Right kidney (tissue), 1 donor: ENCODE data around the gene TRA2A.
A peak's percentile ranks its signal among the peaks of the same experiment; 100 is the strongest.
"Not testable (repeated sequence)": the region's sequence is repeated elsewhere in the genome, so short reads cannot be mapped to it uniquely, and the experiment has no call there.

Source experiments
- DNase-seq: peaks from one replicate; pipeline ENCODE4 v3.0.0-alpha.2; 2016

The TRA2A gene

DNA sequence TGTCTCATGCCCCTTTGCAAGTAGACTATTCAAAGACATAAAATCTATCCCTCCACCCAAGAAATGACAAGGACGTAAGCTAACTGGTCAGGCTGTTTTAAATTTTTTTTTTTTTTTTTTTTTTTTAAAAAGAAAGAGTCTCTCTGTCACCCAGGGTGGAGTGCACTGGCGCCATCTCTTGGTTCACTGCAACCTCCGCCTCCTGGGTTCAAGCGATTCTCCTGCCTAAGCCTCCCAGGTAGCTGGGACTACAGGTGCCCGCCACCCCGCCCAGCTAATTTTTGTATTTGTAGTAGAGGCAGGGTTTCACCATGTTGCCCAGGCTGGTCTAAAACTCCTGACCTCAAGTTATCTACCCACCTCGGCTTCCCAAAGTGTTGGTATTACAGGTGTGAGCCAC, 11.2 kb downstream of the TRA2A start:
- no peak for DNase-seq

DNA sequence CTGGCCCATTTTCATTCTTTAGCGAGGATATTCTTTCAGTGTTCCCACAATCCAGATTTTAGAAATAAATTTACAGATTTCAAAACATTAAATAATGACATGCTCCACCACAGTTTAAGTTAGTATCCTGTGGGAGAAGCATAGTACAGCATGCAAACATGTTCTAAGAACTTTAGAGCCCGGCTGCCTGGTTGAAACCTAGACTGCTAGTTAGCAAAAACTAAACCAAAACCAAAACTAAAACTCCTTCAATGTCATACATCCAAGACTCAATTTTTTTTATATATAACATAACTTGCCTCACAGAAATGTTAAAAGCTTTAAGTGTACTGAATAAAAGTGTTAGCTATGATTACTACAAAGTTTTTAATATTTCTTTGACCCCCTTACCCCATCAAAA, 17.0 kb downstream of the TRA2A start:
- DNase-seq: no peak

DNA sequence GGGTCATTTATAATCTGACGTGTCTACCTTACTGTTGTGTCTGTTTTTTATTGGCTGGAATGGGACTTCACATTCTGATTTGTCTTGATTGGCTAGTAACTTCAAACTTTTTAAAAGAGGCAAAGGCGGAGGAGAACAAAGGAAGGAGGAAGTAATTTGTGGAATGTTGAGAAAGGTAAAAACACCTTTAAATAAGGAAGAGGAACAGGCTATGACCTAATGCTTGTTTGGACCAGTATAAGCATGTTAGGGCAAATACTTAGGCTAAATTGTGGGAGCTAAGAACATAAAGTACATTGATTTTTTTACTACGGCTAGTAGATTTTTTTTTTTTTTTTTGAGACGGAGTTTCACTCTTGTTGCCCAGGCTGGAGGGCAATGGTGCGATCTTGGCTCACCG, 18.0 kb downstream of the TRA2A start:
- DNase-seq: not testable (repeated sequence)

DNA sequence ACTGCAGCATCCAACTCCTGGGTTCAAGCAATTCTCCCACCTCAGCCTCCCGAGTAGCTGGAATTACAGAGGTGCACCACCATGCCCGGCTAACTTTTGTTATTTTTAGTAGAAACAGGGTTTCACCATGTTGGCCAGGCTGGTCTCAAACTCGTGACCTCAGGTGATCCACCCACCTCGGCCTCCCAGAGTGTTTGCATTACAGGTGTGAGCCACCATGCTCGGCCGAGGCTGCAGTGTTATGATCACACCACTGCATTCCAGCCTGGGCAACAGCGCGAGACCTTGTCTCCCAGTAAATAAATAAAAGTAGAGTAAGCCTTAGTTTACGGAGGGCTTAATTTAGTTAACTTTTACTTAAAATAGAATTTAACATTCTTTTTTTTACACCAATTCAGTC, 37.8 kb downstream of the TRA2A start:
- DNase-seq: no peak

DNA sequence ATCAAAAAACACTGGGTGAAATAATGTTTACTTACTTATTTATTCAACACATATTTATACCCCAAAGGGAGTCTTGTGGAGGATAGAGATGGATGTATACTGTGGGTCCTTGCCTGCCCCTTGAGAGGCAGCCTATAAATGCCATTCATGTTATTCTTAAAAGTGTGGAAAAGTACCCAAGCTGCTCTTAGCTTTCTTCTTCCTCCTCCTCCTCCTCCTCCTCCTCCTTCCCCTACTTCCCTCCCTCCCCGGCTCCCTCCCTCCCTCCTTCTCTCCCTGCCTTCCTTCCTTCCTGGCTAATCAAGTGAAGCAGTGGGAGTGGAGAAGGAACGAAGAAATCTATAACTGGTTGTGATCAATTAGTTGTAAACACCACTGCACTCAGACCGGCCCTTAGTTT, 40.3 kb downstream of the TRA2A start:
- no peak for DNase-seq

DNA sequence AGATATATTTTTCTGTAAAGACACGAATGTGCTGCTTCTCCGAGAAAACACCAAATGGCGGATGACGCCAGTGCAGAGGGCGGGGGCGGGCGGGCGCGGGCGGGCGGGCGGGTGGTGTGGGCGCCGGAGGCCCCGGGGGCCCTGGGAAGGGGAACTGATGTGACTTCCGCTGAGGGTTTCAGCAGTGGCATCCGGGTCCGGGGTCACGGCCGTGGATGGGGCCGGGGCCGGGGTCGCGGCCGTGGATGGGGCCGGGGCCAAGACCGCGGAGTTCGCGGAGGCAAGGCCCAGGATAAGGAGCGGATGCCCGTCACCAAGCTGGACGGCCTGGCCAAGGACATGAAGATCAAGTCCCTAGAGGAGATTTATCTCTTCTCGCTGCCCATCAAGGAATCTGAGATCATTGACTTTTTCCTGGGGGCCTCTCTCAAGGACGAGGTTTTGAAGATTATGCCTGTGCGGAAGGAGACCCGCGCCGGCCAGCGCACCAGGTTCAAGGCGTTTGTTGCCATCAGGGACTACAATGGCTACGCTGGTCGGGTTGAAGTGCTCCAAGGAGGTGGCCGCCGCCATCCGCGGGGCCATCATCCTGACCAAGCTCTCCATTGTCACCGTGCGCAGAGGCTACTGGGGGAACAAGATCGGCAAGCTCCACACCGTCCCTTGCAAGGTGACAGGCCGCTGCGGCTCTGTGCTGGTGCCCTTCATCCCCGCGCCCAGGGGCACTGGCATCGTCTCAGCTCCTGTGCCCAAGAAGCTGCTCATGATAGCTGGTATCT, 41.2 kb downstream of the TRA2A start:
- peak; percentile 75 for DNase-seq

DNA sequence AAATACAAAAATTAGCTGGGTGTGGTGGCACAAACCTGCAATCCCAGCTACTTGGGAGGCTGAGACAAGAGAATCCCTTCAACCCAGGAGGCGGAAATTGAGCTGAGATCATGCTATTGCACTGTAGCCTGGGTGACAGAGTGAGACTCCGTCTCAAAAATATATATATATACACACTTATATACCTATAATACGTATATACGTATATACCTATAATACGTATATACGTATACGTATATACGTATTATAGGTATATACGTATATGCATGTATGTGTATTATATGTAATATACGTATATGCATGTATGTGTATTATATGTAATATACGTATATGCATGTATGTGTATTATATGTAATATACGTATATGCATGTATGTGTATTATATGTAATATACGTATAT, 43.1 kb downstream of the TRA2A start:
- not testable (repeated sequence) for DNase-seq

DNA sequence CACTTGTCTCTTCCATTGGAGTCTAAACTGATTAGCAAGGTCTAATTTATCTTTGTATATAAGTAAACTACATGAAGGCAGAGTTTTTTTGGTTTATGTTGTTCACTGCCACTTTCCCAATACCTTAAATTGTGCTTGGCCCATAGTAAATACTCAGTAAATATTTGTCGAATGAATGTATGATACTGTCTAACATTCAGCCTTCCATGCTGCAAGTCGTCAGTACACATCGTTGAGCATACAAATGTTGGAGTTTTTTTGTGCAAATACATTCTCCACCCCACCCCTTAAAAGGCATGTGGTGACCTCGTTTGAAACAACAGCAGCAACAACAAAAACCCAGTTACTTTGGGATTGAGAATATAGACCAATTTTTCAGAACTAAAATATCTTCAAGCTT, 44.1 kb downstream of the TRA2A start:
- no peak for DNase-seq

DNA sequence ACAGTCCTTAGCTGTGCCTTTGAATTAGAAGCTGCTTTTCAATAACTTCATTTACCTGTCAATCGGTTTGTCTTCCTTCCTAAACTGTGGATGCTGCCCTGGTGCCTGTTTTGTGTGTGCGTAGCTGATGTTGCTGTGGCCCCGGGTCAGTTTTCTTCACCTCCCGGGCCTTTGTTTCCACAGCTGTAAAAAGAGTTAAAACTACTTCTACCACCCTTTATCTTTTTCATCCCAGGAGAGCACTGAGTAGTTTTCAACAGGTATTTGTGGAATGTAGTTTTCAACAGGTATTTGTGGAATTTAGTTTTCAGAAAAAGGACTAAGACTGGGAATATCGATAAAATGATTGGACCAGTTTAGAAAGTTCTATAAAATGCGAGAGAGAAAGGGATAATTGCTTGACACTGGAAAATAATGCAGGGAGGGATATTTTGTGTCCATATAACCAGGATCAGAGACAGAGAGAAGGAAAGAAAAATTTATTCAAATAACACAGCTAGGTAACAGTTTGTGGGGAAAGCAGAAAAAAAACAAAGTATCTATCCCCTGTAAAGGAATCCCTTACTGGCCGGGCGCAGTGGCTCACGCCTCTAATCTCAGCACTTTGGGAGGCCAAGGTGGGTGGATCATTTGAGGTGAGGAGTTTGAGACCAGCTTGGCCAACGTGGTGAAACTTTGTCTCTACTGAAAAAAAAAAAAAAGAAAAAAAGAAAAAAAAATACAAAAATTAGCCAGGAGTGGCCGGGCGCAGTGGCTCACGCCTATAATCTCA, 45.6 kb downstream of the TRA2A start:
- DNase-seq: no peak

DNA sequence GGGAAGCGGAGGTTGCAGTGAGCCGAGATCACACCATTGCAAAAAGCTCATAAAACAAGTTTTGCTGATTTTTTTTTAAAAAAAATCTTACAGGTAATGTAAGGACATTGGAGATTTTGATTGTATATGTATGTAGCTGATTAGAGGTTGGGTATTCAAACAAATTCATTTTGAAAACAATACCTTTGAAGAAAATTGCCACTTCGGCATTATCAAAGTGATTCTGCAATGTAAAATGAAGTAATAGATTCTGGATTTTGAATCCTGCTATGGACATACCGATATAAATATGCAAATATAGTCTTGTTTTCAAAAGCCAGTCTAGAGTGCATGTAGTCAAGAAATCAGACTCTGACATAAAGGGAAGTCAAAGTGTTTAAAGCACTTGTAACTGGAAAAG, 49.1 kb downstream of the TRA2A start:
- no peak for DNase-seq

DNA sequence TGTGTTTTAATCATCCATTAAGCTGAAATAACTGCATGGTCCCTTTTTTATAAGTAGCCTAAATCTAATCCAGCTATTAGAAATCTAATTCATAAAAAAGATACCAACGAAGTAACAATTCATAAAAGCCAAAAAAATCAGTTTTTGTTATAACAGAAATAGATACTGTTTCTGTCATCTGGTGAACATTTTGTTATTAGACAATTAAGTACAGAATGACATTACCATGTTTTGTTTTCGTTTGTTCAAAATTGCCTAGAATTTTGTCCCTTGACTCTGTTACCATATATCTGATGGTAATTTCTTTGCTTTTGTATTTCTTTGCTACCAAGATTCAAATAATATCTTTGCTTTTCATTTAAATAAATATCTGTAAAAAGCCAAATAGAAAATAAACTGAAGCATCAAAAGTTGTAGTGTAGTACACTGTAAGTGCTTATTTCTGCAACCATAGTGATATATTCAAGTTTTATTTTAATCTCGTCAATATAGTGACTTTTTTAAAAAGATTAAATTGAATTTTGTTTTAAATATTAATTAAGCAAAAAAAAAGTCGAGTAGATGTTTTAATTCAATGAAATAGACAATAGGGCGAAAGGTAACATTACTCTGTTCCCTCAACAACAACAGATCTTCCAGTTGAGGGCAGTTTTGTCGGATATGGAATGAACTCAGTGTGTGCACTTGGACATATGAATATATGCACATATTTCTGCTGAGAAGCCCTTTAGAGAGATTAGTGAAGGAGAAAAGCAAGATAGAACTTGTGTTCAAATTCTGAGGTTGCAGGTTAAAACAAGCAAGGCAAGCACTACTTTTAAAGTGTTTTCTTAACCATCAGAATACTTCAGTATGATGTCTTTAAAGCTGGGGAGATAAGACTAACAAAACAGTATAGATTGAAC, 53.6 kb downstream of the TRA2A start:
- no peak for DNase-seq

DNA sequence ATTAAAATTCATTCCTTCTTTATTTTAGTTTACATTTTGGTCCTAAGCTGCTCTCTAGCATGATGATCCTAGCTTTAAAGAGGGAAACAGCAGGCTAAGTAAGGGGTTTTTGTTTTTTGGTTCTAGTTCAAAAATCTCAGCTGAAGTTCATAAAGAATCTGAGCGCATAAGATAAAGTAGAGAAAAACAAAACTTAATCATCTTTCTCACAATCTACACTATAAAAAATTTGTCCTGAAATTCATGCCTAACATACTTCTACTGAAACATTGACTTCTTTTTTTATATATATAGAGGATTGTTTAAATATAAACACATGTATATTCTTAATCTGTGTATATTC, 54.7 kb downstream of the TRA2A start:
- no peak for DNase-seq

DNA sequence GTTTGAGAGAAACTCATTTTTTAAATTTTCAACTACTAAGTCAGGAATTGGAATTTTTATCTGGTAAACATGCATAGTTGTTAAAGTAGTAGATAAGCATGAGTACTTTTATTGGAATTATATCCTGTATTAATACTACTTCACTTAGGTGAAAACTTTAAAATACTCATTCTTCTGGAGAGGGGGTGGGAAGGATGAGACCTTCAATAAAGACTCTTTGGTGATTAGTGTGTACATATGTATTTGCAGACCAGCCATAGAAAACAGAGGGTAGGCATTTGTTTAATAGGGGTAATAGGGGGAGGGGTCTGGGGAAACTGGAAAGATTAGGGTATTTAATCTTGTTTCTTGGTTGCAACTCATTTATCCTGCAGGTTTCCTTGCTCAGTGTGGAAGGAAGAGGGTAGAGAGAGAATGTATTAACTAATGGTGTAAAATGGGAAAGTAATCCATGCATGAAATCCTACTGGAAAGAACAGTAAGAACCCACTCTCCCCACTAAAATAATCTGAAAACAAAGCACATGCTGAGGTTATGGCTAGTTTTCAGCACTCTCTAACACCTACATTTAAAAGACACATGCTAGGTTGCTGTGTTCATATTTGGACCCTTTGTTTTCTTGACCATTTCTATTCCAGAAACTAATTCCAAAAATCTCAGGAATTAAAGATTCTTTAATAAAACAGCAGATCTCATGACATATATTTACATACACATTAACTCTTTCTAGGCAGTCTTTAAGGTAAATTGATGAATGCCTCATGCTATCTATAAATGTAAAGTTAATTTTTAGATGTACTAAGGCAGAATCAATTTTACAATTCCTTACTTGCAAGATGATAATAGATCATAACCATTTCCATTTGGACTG, 55.3 kb downstream of the TRA2A start:
- DNase-seq: no peak

DNA sequence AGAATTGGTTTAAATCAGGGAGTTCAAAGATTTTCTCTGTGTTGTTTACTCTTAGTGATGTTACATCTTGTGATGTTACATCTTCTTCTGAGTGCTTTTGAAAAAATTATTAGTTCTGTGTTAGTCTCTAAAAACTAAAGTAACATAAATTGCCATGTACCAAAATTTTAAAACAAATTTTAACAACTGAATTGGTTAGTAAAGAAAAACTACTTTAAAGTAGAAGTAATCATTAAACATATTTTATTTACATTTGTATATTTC, 56.3 kb downstream of the TRA2A start:
- no peak for DNase-seq

DNA sequence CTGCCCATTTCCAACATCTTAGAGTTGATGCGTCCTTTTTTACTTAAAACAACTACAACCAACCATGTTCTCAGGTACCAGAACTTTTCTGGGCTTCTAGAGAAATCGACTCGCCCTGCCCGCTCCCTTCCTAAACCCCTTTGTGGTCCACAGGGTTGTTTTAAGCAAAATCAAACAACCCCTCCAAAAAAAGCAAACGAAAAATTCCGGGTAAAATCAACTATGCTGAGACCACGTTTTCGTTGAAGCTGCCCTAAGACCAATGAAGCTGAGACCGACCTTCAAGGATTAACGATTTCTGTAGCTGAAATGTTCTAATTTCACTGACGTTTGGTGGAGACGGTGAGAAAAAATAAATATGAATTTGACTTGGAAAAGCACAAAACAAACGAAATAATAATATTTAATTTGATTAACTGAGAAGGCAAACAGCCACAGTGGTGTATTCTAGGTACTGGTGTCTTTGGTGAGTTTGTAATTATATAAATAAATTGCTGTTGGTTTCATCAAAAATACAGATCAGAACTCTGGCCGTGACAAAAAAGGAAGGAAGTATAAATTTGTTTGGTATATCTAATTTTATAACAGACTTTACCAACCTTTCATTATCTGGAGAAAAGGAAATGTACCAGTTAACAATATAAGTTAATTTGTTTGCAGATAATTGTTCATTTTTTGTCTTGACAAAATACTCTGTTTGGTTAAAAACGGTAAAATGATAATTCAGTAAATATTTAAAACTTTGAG, 56.8 kb downstream of the TRA2A start:
- DNase-seq: no peak

DNA sequence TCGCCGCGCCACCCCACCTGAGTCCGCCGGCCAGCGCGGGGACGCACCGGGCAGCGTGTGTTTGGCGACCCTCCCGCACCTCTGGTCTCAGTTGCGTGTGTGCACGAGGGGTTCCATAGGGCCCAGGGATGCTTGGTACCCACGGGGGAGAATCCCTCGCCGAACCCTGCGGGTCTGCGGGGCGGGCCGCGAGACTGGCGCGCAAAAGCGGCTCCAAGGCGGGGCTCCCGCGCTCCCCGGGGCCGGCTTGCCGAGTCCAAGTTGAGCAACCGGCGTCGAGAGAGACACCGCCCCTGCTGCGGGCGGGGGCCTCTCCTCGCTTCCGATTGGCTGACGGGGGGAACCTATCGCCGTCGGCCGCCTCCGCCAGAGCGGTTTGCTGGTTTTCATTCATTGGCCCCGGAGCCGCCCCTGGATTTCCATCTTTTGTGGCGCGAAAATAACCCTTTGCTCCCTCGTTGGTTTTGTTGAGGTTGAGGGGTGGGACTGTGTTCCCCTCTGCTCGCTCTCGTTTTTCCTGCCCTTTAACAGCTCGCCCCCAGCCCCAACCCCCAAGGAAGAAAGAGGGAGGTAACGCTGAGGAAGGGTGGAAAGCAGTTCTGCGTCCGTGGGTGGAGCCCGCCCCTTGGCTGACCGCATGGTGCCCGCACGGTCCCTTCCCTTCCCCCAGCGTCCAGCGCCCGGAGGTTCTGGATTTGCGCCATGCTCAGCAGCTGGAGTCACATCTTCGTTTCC, 57.5 kb downstream of the TRA2A start:
- DNase-seq: peak; percentile 96

DNA sequence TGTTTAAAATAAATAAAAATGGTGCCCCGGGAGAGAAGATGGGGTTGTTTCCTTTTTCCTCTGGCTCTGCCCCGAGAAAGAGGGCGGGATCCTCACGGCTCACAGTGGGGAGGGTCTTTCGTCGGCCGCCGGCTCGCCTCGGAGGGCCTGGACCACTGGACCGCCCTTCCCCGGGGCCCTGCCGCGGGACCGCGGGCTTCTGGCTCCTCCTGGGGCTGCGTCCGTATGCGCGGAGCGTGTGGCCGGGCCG, 58.0 kb downstream of the TRA2A start:
- no peak for DNase-seq

DNA sequence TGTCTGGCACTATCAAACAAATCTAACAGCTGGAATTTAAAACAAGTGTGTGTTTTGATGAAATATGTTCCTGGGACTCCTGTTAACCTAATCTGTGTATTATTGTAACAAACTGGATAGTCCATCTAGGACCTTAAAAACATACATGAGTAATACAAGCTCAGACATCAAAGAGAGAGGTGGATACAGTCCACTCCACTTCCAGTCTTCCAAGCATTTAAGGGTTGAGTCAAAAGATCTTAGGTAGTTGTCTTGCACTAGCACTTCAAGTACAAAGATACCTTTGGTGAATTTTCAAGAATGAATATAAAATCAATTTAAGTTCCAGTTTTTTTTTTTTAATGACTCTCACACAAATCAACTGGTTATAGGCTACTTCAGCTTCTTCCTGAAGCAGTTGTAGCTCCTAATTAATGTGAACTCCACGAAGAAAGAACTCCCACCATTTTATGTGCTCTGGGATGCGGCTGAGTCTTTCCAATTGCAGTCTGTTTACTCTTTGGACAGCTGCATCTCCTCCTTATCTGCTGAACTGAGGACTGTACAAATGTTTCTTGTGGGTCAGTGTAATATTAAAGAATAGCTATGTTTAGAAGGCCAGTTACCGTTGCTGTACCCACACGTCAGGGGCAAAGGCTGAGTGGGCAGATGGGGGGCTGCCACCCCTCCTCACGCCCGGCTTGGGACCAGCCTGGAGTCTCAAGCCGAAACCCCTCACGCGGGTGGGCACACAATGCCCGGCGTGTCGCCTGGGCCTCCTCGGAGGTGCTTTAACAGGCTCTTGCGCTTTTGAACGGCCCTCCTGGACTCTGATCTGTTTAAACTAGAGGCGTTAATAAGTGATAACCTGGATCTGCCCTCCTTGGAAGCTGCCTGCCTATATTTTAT, 58.6 kb downstream of the TRA2A start:
- no peak for DNase-seq

DNA sequence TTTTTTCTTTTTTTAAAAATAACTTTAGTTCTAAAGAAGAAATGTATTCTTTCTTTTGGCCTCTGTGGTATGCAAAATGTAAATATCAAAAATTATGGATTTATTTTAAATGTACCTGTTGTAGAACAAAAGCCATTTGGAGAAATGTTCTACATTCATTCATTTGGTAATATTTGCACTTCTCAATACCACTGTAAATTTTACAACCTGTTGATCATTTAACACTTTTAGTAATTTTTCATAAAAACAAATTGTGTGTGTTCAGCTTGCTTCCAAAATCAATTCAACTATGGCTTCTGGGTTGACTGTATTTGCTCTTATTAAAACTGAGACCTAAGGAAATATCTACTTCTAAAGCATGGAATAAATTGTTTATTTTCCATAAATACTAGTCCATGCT, 59.2 kb downstream of the TRA2A start:
- no peak for DNase-seq

DNA sequence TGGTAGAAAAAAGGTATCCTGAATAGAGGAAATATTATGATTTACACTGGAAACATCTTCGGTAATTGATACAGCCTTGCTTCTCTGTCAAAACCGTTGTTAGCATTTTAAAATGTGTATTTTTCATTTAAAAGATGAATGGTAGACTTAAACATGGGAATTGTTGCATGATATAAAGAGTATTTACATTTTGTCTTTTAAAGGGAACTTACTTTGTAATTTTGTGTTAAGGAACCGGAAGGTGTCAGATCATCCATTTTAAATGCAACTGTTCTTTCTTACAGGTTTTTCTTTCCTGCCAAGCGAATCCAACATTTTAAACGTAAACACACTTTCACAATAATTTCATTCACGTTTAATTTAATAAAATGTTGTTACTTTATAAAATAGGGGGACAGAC, 59.7 kb downstream of the TRA2A start:
- DNase-seq: no peak
